Right renal pelvis (tissue), 4 donors: Measurements from ENCODE around the gene RUFY3. TPM values are rescaled to one million over a fixed set of nuclear protein-coding genes. Genes with fewer than 3 reads are reported as not detected.
"Not testable (repeated sequence)": the region's sequence is repeated elsewhere in the genome, so short reads cannot be mapped to it uniquely, and the experiment has no call there.

Source experiments
- DNase-seq, 4 donors: peaks; one replicate each; pipeline ENCODE4 v3.0.0-alpha.2; 2013; ENCODE audit warnings: low read depth in 4 of 4, low spot score in 3 of 4, missing footprints in 1 of 4
- polyA plus RNA-seq, 4 donors: library from polyadenylated mRNA; unstranded; fragments of 120-200 nt; gene quantifications; one replicate each; pipeline ENCODE4 v1.2.1, GENCODE V29; 2013; ENCODE audit not compliant: insufficient read length in 4 of 4

RUFY3 gene
- polyA plus RNA-seq, 4 donors = 81.1 to 109 (median 99.7) TPM

DNA sequence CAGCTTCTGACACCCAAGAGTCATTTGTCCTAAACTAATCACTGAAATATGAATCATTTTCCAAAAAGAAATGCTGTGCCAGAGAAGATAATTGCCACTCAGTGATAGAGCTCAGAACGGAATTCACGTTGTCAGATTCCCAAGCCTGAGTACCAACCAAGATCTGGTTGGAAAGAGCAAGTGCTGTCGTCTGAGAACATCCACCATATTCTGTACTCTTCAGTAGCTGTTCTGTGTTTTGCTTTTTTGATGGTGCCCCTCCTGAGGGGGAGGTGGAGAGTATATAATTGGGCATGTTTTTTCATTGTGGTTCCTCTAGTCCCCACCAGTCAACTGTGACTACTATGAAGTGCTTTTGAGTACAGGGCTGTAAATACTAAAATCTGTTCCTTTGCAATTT lies 13.2 kb downstream of the RUFY3 start:
- DNase-seq = no peak

DNA sequence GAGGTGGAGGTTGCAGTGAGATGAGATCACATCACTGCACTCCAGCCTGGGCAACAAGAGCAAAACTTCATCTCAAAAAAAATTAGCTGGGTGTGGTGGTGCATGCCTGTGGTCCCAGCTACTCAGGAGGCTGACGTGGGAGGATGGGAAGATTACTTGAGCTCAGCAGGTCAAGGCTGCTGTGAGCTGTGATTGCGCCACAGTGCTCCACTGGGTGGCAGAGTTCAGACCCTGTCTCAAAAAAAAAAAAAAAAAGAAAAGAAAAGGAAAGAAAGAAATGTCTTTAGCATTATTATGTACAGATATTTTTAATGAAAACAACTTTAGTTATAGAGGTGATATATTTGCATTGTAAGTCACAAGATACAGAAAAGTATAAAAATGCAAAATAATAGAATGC lies 14.2 kb downstream of the RUFY3 start:
- DNase-seq = not testable (repeated sequence)

DNA sequence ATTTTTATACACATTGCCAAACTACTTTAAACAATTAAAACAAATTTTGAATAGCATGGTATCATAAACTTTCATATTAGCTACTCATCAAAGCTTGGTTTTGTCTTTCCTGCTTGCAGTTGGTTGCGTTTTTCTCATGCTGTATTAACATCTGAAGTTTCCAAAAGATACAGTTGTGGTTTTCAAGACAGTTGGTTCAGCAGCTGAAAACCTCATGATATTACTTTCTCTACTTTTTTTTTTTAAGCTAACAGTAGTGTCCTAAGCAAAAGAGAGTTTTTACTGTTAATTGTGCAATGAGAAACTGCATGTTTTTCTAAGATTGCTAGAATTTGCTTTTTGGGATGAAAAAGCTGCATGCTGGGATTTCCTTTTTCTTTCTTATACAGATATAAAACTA lies 15.2 kb downstream of the RUFY3 start:
- DNase-seq = no peak

DNA sequence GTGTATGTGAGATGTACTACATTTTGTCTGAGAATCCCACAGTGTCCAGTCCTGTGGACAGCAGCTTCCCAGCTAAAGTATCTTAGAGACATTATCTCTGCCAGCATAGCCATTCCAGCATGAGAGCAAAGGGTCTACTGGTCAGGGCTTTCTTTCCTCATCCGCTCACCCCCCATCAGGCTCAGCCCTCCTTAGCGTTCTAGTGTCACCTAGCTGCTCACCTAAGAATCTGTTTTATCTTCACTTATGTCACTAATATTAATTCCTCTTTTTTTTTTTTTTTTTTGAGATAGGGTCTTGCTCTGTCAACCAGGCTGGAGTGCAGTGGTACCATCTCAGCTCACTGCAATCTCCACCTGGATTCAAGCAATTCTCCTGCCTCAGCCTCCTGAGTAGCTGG lies 15.6 kb downstream of the RUFY3 start:
- no peak for DNase-seq

DNA sequence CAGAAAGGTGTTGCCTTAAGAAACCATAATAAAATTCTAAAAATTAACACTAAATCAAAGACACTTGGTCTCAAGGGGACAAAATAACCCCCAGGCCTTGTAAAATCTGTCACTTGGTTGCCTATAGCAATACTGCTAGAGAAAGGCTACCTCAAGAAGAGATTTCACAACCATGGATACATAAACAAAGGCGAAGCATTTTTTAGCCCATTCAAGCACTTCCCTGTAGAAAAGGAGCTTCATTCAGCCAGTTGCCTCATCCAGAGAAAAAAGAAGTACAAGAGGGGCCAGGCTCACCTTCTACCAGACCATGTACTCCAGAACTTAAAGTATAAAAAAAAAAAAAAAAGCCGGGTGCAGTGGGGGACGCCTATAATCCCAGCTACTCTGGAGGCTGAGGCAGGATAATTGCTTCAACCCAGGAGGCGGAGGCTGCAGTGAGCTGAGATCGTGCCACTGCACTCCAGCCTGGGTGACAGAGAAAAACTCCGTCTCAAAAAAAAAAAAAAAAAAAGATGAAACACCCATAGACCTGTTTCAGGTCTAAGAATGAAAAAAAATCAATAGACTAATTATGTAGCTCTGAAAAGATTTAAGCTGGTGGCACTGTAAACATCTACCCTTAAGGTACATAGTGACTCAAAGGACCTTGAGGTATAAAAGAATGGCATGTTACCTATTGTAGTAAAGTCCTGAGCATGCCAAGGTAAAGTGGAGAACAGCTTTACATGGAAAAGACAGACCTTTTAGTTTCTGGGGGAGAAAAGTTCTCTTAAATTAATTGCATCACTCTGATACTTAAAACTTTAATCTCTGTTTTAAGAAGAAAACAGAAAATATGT lies 18.0 kb downstream of the RUFY3 start:
- no peak for DNase-seq

DNA sequence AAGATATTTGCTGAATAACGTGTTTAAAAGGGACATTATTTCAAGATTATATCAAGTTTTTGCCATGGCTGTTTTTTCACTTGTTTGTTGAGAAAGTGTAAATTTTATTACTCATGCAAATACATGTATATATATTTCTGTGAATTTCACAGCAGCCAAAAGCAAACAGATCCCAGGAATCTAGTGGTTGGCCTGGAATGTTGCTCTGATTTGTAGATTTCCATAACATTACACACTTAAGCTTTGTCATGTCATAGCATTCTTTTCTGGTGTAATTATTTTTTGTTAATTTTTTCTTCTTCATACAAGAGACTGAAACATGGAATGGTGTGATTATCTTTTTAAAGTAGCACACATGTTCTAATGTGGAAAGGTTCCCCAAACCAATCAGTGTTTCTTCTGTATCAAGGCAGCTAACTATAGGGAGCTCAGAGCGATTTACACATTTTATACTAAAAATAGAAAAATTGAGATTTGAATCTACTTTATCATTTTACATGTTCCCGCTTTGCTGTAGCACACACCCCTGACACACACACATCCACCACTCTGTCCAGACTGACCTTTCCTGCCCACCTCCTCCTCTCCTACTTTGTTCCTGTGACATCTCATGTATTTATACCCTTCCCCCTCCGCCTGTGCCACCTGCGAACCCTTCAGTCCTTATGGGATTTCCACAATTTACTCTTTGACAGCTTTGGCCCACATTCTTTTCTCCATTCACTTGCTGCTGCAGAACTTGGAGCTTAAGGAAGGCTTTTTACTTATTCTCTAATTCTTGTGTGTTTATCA lies 20.3 kb downstream of the RUFY3 start:
- no peak for DNase-seq

DNA sequence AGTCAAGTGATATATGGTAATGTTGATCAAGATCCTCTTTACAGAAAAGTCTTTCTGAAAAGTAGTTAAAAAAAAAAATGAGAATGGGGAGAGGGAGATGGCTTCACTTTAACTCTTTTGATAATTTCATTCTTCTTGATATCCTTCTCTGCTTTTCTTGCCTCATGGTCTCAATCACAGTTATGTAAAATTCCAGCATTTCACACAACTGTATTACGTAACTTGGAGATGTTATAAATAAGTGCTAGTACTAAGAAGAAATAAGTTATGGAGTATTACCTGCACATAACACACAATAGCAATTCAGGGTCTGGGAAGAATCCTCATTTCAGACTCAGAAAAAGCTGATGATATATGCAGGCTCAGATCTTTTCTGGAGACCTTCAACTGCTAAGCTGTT lies 22.0 kb downstream of the RUFY3 start:
- no peak for DNase-seq

DNA sequence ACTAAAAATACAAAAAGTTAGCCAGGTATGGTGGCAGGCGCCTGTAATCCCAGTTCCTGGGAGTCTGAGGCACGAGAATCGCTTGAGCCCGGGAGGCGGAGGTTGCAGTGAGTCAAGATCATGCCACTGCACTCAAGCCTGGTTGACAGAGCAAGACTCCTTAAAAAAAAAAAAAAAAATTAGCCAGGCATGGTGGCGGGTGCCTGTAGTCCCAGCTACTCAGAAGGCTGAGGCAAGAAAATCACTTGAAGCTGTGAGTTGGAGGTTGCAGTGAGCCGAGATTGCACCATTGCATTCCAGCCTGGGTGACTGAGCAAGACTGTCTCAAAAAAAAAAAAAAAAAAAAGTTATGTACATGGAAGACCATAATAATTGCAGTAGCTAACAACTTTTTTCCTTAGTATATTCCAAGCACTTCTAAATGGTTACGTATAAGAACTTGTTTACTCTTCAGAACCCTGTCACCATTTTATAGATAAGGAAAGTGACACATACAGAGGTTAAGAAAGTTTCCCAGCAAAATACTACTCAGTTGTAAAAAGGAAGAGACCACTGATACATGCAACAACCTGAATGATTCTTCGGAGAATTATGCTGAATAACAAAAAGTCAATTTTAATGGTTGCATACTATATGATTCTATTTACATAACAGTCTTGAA lies 24.5 kb downstream of the RUFY3 start:
- DNase-seq = no peak

DNA sequence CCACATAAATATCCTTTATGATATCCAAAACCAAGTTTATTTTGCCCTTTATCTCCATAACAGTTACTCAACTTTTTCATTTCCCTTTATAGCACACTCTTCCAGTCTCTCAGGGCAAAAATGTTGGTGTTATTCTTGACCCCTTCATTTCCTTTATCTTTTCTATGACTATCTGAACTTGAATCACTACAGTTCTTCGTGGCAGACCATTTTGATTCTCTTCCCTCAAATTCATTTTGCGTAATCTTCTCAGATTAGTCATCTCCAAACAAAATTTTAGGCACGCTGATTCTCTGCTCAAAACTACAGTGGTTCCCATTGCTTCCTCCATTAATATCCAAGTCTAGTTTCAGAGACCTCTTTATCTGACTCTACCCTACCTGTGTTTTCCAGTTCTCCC lies 26.1 kb downstream of the RUFY3 start:
- no peak for DNase-seq

DNA sequence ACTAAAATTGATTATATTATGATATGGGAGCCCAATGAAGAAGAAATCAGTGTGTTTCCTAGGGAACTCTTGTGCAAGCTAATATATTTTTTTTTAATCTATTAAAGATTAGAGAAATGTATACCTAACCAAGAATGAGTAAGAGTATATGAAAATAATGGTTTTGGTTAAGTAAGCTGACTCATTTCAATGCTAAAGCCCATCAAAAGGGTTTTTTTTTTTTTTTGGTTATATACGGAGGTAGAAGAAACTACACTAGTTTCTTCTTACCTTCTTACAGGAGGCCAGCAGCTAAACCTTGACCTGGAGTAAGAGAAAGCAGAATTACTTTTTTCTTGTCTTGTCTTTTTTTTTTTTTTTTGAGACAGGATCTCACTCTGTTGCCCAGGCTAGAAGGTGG lies 27.5 kb downstream of the RUFY3 start:
- no peak for DNase-seq

DNA sequence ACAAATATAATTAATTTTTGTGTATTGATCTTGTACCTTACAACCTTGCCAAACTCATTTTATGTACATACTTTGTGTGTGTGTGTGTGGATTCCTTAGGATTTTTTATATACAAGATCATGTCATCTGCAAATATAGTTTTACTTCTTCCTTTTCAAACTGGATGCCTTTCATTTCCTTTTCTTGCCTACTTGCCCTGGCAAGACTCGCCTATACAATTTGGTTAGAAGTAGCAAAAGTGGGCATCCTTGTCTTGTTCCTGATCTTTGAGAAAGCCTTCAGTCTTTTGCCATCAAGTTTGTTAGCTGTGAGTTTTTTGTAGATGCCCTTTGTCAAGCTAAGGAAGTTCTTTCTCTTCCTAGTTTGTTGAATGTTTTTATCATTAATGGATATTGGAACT lies 30.5 kb downstream of the RUFY3 start:
- DNase-seq = no peak

DNA sequence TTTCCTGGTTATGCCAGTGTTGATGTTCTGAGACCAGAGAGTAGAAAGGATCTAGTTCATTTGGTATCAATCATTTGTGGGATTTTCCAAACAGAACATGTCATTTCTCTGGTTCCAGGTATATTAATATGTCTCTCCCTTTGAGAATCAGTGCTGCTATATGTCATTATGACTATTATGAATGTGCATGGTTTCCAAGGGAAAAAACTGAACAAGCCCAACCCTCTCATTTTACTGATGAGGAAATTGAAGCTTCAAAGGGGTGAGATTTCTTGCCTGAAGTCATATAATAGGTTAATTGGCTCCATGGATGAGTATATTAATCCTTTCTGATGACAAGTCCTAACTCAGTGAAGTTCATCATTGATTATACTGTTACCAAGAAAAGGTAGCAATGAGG lies 31.9 kb downstream of the RUFY3 start:
- DNase-seq = no peak

DNA sequence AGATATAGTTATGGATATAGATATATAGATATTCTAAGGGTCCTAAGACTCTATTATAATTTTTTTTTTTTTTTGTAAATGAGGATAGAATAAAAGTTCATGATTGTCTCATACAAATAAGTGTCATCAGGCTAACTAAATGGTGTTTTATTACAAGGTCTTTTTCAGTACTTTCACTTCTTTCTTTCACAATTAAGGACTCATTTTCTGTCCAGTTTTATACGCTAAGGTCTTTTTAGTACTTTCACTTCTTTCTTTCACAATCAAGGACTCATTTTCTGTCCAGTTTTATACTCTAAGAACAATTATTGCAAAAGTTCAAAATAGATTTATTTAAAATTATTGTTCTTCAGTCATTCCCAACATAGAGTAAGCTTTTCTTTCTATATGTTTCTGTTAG lies 32.7 kb downstream of the RUFY3 start:
- no peak for DNase-seq

DNA sequence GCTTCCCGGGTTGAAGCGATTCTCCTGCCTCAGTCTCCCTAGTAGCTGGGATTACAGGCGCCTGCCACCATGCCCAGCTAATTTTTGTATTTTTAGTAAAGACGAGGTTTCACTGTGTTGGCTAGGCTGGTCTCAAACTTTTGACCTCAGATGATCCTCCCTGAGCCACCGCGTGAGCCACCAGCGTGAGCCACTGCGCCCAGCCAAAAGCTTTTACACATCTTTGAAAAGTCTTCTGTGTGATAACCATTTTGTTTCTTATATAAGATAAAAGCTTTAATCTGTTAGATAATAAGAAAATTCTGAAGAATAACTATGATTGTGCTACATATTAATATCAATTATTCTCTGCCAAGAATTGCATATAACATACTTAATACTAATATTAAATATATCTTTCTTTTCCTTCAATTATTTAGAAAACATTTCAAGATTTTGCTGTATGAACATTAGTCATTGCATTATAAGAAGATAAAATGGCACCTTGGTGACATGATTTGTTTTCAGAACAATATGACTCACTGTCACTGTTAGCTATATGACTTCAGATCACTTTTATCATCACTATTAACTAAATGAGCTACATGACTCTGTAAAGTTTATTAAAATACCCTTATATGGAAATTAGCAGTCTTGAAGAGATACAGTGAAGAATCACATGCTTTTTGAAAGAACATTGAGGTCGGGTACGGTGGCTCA lies 33.4 kb downstream of the RUFY3 start:
- DNase-seq = no peak

DNA sequence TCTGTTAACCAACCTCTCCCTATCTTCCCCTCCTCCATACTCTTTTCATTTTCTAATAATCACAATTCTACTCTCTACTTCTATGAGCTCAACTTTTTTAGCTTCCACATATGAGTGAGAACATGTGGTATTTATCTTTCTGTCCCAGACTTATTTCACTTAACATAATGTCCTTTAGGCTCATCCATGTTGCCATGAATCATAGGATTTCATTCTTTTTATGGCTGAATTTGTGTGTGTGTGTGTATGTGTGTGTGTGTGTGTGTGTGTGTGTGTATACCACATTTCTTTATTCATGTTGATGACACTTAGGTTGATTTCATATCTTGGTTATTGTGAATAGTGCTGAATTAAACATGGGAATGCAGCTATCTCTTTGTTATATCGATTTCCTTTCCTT lies 37.4 kb downstream of the RUFY3 start:
- no peak for DNase-seq

DNA sequence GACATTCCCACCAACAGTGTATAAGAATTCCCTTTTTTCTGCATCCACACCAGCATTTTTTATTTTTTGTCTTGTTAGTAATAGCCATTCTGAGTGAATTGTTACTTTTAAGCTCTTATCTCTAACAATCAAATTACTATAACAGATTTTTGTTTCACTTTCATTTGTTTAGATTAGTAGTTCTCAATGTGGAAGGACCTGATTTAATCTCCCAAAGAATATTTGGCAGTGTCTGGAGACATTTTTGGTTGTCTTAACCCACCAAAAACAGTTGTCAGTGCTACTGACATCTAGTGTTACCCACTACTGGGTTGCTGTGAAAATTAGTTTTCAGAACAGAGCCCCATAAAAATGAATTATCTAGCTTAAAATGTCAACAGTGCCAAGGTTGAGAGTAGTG lies 37.9 kb downstream of the RUFY3 start:
- DNase-seq = no peak

DNA sequence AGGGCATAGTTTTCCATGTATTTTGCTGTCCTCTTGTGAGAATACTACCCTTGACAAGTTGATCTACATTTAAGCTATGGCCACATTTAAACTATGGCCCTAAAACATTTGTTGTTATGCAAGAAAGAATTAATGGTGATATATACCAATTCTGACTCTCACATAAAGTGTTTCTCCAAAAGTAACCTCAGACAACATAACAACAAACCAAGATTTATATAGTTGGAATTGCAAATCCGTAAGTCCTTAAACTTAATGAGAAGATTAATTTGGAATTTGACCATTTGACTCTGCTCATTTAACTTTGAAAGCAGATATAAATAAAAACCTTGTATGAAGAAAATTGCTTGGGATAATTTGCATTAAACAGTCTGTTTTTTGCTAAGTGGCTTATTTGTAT lies 38.9 kb downstream of the RUFY3 start:
- peak; percentile 15 to 64 (median 42) for DNase-seq

DNA sequence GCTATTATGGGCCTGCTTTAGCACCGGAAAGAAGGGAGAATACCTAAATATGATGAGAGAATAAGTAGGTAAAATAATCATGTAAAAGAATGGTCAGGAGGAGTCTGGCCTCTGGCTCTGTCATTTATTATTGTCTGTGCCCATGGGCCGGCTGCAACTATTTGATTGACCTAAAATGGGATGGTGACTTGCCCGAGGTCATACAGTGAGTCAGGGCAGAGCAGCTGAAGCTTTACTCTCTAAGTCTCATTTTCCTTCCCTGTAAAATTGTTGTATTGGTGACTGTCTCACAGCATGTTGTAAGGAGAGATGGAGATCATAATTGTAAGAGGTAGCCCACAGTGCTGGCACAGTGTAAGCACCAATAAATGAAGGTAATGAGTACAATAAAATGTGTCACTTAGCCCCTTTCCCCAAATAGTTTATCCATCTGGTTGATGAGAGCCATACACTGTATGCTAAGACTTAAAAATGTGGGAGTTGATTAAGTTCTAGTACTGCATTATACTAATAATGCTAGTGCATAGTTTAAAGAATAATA lies 39.6 kb downstream of the RUFY3 start:
- no peak for DNase-seq

DNA sequence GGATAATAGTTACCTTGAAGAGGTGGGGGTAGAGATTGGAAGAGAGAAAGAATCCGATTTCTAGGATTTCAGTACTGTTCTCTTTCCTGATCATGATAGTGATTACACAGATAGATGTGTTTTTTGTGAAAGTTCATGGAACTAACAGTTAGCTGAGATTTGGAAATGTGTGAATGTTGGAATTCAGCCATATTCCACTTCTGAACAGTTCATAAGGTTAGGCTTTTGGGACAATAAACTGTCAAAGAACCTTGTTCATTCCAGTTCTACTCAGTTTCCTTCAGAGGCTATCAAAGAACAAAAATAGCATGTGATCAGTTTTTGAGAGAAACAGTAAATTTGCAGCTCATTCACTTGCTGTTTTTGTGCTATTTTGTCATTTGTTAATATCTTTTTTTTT lies 43.6 kb downstream of the RUFY3 start:
- no peak for DNase-seq

DNA sequence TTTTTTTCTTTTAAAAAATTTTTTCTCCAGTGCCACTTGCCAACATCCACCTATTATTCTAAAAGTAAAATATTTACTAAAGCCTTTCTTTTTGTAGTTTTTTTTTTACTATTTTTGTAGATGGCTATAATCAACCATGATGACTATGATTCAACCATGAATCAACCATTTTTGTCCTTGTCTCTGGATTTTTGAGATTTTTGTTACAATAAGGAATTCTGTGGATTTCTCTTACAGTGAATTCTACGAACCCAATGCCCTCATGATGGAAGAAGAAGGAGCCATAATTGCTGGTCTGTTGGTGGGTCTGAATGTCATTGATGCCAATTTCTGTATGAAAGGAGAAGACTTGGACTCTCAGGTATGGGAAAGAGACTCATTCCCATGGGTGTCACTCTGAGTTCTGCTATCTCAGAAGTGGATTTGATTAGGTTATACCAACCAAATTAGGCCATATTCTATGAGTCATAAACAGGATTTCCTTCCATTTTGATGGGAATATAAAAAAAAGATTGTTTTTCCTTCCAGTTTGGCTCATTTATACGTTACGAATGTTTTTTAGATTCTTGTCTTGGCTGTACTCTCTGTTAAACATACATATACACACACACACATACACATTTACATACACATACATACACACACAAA lies 46.7 kb downstream of the RUFY3 start:
- DNase-seq = no peak
